Lower leg skin (tissue), 4 donors: Measurements from ENCODE around the gene RGL4. TPM values are rescaled to one million over a fixed set of nuclear protein-coding genes. Genes with fewer than 3 reads are reported as not detected.

ENCODE experiments used
- DNase-seq, 2 donors: peaks; one replicate each; pipeline ENCODE4 v3.0.0-alpha.2; 2019; ENCODE audit warnings: low spot score in 2 of 2
- H3K4me3 ChIP-seq: fragments of 200-600 bp; sonication (generic); 2 replicates; pipeline ENCODE4 v1.5.1; 2017; ENCODE audit warnings: mild to moderate bottlenecking, low read depth; ENCODE audit not compliant: poor library complexity, severe bottlenecking
- CTCF ChIP-seq, 3 donors: fragments of 450-650 bp; IDR thresholded peaks; one replicate each; pipeline ENCODE4 v1.5.1; 2016; ENCODE audit warnings: antibody characterized with exemption in 3 of 3, mild to moderate bottlenecking in 3 of 3, moderate library complexity in 2 of 3
- POLR2A ChIP-seq, 2 donors: fragments of 450-650 bp; IDR thresholded peaks; one replicate each; pipeline ENCODE4 v1.6.1; 2016 to 2017; ENCODE audit warnings: antibody characterized with exemption in 2 of 2, mild to moderate bottlenecking in 1 of 2, moderate library complexity in 1 of 2
- WGBS, 2 donors: methylation state at CpG; one replicate each; pipeline ENCODE4 v1.1.5; 2018; 5-methylcytosine and 5-hydroxymethylcytosine counted together
- intact Hi-C: fragments of 100-400 bp; cut with DNase I; formaldehyde crosslinking; loops from one replicate; pipeline ENCODE4 v1.15.0; 2023; ENCODE audit warnings: low total_unique reads
- total RNA-seq, 4 donors: library from RNA; depleted of rRNA; stranded (reverse); fragments of >200 nt; gene quantifications; one replicate each; pipeline ENCODE4 v1.1.0, GENCODE V29; 2016

The RGL4 gene
- total RNA-seq, 4 donors from 2014 or later: 0.39 TPM; not detected in 3

DNA sequence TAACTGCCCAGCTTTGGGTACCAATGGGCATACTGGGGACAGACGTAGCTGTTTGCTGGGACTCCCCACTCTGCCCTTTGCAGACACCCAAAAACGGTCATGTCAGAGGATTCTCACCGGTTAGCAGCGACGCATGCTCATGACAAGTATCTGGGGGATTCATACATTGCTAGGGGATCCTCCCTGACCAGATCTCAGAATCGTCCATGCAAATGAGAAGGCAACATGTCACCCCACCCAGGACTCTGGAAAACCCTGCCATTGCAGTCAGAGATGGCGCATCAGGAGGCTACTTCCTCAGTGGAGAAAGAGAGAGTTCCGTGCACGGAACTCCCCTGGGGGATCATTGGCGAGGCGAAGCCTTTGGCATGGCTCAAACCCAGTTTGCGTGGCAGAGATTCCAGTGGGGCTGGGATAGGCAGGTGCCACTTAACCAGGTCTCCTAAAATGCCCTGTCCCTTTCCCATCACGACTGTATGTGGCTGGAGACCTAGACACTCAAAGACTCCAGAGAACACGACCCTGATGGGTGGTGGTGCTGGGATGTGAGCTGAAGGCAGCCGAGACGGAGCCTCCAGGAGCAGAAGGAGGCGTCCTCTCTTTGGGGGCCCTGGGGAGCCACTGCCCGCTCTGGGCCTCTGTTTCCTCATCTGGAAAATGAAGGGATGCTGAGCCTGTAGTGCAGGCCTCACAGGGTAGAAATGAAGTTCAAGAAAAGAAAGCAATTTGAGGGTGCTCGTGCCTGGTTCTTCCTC is 4.9 kb downstream of the RGL4 start:
- DNase-seq: peak in 1 of 2 donors; percentile 45
- no peak overlapping the region for H3K4me3 ChIP-seq
- TF ChIP-seq POLR2A (IDR thresholded peaks at IDR 0.05): no peak
- no peak for TF ChIP-seq CTCF (IDR thresholded peaks at IDR 0.05)
- intact Hi-C loops: no loop called here
- WGBS, 2 donors: 89% methylated on average over 19 of the region's 19 CpGs

DNA sequence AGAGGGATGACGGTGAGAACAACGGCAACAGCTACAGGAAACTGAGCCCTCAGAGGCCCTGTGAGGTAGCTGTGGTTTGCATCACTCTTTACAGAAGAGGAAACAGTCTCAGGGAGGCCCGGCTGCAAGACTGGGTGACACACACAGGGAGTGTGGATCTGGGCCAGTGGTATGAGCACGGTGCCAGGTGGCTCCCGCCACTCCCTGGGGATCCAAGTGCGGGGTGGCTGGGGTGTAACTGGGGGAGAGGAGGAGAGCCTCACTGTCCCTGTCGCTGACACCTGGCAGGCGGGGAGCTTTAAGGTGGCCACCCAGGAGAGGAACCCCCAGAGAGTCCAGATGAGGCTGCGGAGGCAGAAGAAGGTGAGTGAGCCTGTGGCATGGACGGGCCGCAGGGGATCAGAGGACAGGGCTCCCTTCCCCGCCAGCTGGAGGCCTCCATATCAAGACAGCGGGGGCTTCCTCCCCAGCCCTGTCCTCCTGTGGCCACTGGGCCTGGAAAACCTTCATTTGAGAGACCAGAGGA is 5.6 kb downstream of the RGL4 start:
- intact Hi-C loops: no loop called here
- peak in 1 of 2 donors; percentile 84 for DNase-seq
- TF ChIP-seq CTCF (IDR thresholded peaks at IDR 0.05) (no peak), POLR2A (IDR thresholded peaks at IDR 0.05) (no peak)
- H3K4me3 ChIP-seq: no peak overlapping the region
- WGBS, 2 donors: 69 to 75% methylated on average over 13 of the region's 13 CpGs

GRCh38 chr22:23697031-23697970 is 6.5 kb downstream of the RGL4 start:
- WGBS, 2 donors: 92 to 93% methylated on average over 7 to 11 of the region's 11 CpGs
- TF ChIP-seq POLR2A (IDR thresholded peaks at IDR 0.05) (no peak), CTCF (IDR thresholded peaks at IDR 0.05) (no peak)
- peak in 1 of 2 donors; percentile 80 for DNase-seq

GRCh38 chr22:23698094-23698493 is 7.3 kb downstream of the RGL4 start:
- DNase-seq: peak in 1 of 2 donors; percentile 12
- 87 to 90% methylated on average over 4 of the region's 4 CpGs for whole genome bisulfite sequencing, 2 donors
- no peak overlapping the region for H3K4me3 ChIP-seq
- intact Hi-C loops: no loop called here
- TF ChIP-seq CTCF (IDR thresholded peaks at IDR 0.05): no peak

More at GRCh38 chr22:23697031-23697970, 6.5 kb downstream of the RGL4 start:
- intact Hi-C loops: no loop called here
- H3K4me3 ChIP-seq: no peak overlapping the region

DNA sequence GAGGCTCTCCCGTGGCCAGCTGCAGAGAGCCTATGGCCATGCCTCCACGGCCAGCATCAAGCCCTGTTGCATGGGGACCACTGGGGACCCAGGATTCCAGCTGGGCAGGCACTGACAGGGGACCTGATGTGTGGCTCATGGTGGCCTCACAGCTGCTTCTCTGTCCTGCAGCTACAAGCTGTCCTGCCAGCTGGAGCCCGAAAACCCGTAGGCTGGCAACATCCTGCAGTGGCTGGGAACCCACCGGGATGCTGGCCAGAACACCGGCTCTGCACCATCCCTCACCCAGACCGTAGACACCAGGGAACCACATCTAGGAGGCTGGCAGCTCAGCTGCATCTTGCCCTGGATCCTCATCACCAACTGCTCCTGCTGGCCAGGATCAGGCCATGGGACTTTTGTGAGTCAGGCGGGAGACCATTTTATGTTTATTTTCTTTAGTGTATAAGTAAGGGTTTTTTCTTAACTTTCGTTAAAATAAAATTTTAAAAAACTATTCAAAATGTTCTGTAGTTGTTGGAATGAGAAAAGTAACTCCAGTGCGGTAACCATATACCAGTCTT is 7.9 kb downstream of the RGL4 start:
- 95 to 97% methylated on average over 9 to 10 of the region's 10 CpGs for WGBS, 2 donors

More for the DNA sequence above, 7.9 kb downstream of the RGL4 start:
- H3K4me3 ChIP-seq: no peak overlapping the region
- intact Hi-C loops: no loop called here
- peak in 1 of 2 donors; percentile 29 for DNase-seq
- no peak for TF ChIP-seq CTCF (IDR thresholded peaks at IDR 0.05)
- no peak for TF ChIP-seq POLR2A (IDR thresholded peaks at IDR 0.05)
